HepG2 (cell line): ENCODE results near the gene DLL1. TPM values are rescaled to one million over a fixed set of nuclear protein-coding genes. Genes with fewer than 3 reads are reported as not detected.

Experiments used
- ATAC-seq: fragments of 200-7000 bp; cut with Tn5 transposase; 3 replicates; pipeline ENCODE4 v1.9.1; 2020; ENCODE audit warnings: mild to moderate bottlenecking, moderate library complexity
- BruUV-seq: library from RNA; stranded (reverse); fragments of 400-500 nt; replicated peaks from 2 replicates; lab custom pipeline; 2021; lab: Mats Ljungman, UMichigan
- CTCF ChIA-PET: fragments of 300-600 bp; formaldehyde crosslinking; extraction: SDS; loops from one replicate; lab custom pipeline; 2021; ENCODE audit warnings: low total read pairs, inconsistent platforms, low intra/inter-chr PET ratio; lab: Yijun Ruan, JAX
- POLR2A ChIA-PET: fragments of 350-600 bp; sonication (Branson Sonifier 250); formaldehyde crosslinking; loops from one replicate; lab custom pipeline; 2020; ENCODE audit warnings: antibody characterized with exemption, inconsistent platforms; lab: Yijun Ruan, JAX
- DNase-seq: peaks from one replicate; pipeline ENCODE4 v3.0.0-alpha.2; 2015; ENCODE audit warnings: low spot score
- FAIRE-seq: peaks from 3 replicates; lab custom pipeline; 2011; peaks lifted over from hg19 to GRCh38; lab: Jason Lieb, UNC
- H2AFZ ChIP-seq: one replicate; pipeline ENCODE4 v1.6.1; 2011; ENCODE audit warnings: low read length, inconsistent platforms
- H3K27ac ChIP-seq: fragments of 300-600 bp; 3 replicates; pipeline ENCODE4 v1.8.0; 2011; ENCODE audit warnings: mixed run types, mild to moderate bottlenecking, mixed read lengths, low read length, inconsistent platforms; ENCODE audit not compliant: insufficient read depth; ENCODE audit errors: extremely low read length
- H3K27me3 ChIP-seq, 2 experiments: fragments of 200-600 bp in 1 of 2; 2 replicates in 1 of 2; 3 replicates in 1 of 2; pipeline versions ENCODE4 v1.6.0 to v1.8.0; 2011; ENCODE audit warnings: low read length in 2 of 2, mild to moderate bottlenecking in 2 of 2, moderate library complexity in 2 of 2, inconsistent platforms in 1 of 2; ENCODE audit not compliant: insufficient read depth in 2 of 2, control insufficient read depth in 1 of 2
- H3K36me3 ChIP-seq, 2 experiments: fragments of 200-600 bp in 1 of 2; replicated peaks in 1 of 2; 2 replicates in 1 of 2; 3 replicates in 1 of 2; pipeline versions ENCODE4 v1.5.1 to v1.8.0; 2011; ENCODE audit warnings: low read length in 2 of 2, inconsistent platforms in 1 of 2; ENCODE audit not compliant: insufficient read depth in 2 of 2, control insufficient read depth in 1 of 2
- H3K4me1 ChIP-seq: 2 replicates; pipeline ENCODE4 v1.5.1; 2012; ENCODE audit warnings: low read length, inconsistent platforms; ENCODE audit not compliant: insufficient read depth
- H3K4me2 ChIP-seq: 2 replicates; pipeline ENCODE4 v1.6.0; 2011; ENCODE audit warnings: low read depth, low read length, inconsistent platforms
- H3K4me3 ChIP-seq, 3 experiments: fragments of 200-600 bp in 1 of 3; sonication (generic), shearing (Covaris generic) in 1 of 3; replicated peaks in 1 of 3; 2 replicates each; pipeline ENCODE4 v1.5.1; 2011 to 2016; ENCODE audit warnings: low read length in 3 of 3, inconsistent platforms in 2 of 3, low read depth in 2 of 3, mild to moderate bottlenecking in 2 of 3, control low read depth in 1 of 3, mixed read lengths in 1 of 3; ENCODE audit not compliant: insufficient read depth in 1 of 3
- H3K79me2 ChIP-seq: one replicate; pipeline ENCODE4 v1.6.1; 2011; ENCODE audit warnings: low read length, inconsistent platforms; ENCODE audit not compliant: insufficient read depth
- H3K9ac ChIP-seq: 2 replicates; pipeline ENCODE4 v1.6.0; 2011; ENCODE audit warnings: mild to moderate bottlenecking, low read depth, low read length, inconsistent platforms; ENCODE audit not compliant: insufficient read depth
- H3K9me3 ChIP-seq: 2 replicates; pipeline ENCODE4 v1.5.1; 2012; ENCODE audit warnings: mild to moderate bottlenecking, low read length
- H4K20me1 ChIP-seq: 2 replicates; pipeline ENCODE4 v1.6.0; 2011; ENCODE audit warnings: inconsistent platforms, mild to moderate bottlenecking, low read length, moderate library complexity; ENCODE audit not compliant: insufficient read depth
- EHMT2 ChIP-seq: fragments of 200-600 bp; sonication (generic); IDR thresholded peaks from 2 replicates; pipeline ENCODE4 v1.7.0; 2017; ENCODE audit warnings: antibody characterized with exemption, low read depth, low read length, borderline replicate concordance
- MIXL1 ChIP-seq: IDR thresholded peaks from 2 replicates; pipeline ENCODE4 v1.6.1; 2016
- PHF21A ChIP-seq: sonication (generic); formaldehyde crosslinking; IDR thresholded peaks from 2 replicates; pipeline ENCODE4 v1.5.0; 2020; ENCODE audit warnings: mild to moderate bottlenecking, missing genetic modification reagents
- RBAK ChIP-seq: sonication (generic); formaldehyde crosslinking; IDR thresholded peaks from 2 replicates; pipeline ENCODE4 v1.5.1; 2020; ENCODE audit warnings: mild to moderate bottlenecking, missing genetic modification reagents
- RBFOX2 ChIP-seq: fragments of 200-400 bp; formaldehyde crosslinking; IDR thresholded peaks from 2 replicates; pipeline ENCODE4 v1.6.1; 2017; ENCODE audit warnings: low read depth, mild to moderate bottlenecking, low read length
- ZNF589 ChIP-seq: sonication (generic); formaldehyde crosslinking; conservative IDR thresholded peaks from 2 replicates; pipeline ENCODE4 v1.8.0; 2022; ENCODE audit warnings: mild to moderate bottlenecking, moderate library complexity, missing genetic modification reagents
- WGBS: methylation state at CpG from one replicate; pipeline ENCODE4 v1.1.6; 2017; ENCODE audit warnings: low lambda C conversion rate; 5-methylcytosine and 5-hydroxymethylcytosine counted together
- in situ Hi-C: cut with HindIII; loops from 2 replicates; pipeline ENCODE4 v1.10.0; 2017; ENCODE audit warnings: low pct_unique_long_range_greater_than_20kb; ENCODE audit not compliant: extremely low pct_ligation_motif_present
- intact Hi-C: fragments of 100-400 bp; cut with micrococcal nuclease; formaldehyde crosslinking; loops from one replicate; pipeline ENCODE4 v1.10.0; 2022; ENCODE audit not compliant: unreplicated experiment
- polyA plus RNA-seq, 8 experiments: library from polyadenylated mRNA; depleted of rRNA in 3 of 8; stranded (reverse) in 7 of 8; unstranded in 1 of 8; fragments of >200 nt; fragmentation: Illumina TruSeq in 4 of 8; extraction: Trizol in 4 of 8; gene quantifications; 2 replicates each; pipeline versions ENCODE4 v1.2.1 to v1.2.3, GENCODE V29; 2011 to 2016; ENCODE audit warnings: low read depth in 4 of 8, missing spikeins in 1 of 8, mixed read lengths in 1 of 8; ENCODE audit not compliant: insufficient read depth in 1 of 8
- total RNA-seq, 5 experiments: library from RNA; depleted of rRNA; stranded (reverse); fragments of >200 nt; fragmentation: Illumina TruSeq; extraction: Trizol; gene quantifications; 2 replicates each; pipeline ENCODE4 v1.2.3, GENCODE V29; 2016; ENCODE audit warnings: low read depth in 1 of 5
- TF ChIP-seq, protein P1 (sequence below): sonication (generic); formaldehyde crosslinking; conservative IDR thresholded peaks from 2 replicates; pipeline ENCODE4 v1.8.0; 2022; ENCODE audit warnings: mild to moderate bottlenecking, moderate library complexity, missing genetic modification reagents
- TF ChIP-seq, protein P2 (sequence below): sonication (generic); formaldehyde crosslinking; IDR thresholded peaks from 2 replicates; pipeline ENCODE4 v1.9.0; 2021; ENCODE audit warnings: missing genetic modification reagents, borderline replicate concordance

The DLL1 gene
- total and polyA plus RNA-seq, 2 of the 13 experiments (the other 11 are each of a cell fraction or from before 2014, with no cell fraction given) = not detected

DNA sequence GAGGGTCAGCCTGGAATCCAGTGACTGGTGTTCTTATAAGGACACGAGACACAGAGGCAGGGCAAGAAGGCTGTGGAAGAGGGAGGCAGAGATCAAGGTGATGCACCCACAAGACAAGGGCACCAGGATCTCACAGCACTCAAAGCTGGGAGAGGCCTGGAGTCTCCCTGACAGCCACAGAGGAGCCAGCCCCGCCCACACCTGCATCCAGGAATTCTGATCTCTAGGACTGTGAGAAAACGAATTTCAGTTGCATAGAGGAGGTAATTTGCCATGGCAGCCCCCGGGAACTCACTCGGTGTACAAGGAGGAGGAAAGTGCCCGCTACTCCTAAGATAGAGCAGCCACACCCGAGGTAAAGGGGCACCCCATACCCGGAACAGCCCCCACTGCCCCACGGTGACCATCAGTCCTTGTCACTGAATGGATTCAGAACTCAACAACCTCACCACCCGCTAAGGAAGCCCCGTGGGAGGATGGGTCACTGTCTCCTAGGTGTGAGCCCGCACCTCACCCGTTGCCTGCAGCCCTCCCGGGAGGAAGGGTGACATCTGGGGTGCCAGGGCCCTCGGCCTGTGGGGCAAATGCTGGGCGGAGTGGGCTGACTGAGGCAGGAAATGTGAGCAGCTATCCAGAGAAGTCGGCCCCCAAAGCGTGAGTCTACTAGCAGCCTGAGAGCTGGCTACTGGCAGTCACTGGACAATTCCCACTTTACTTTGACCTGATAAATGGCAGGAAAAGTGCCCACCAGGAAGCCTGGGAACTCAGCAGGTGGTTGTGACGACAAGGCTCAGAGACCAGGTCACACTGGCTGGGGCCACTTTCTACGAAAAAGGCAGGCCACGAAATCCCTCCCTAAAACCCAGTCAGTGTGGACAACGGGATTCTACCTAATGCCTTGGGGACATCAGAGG lies 22.4 kb downstream of the DLL1 start:
- BruUV-seq = no TSS peak
- no peak for DNase-seq
- ATAC-seq = no peak
- CTCF ChIA-PET = no interaction called here
- no peak overlapping the region for H3K4me3 ChIP-seq
- H4K20me1 ChIP-seq = no peaks in the 10 kb centered on the region; the same call in 1 of the 2 replicates
- no peak overlapping the region for H2AFZ ChIP-seq
- TF ChIP-seq RBFOX2 (no peak), EHMT2 (no peak), PHF21A (CRISPR knock-in tag) (no peak), ZNF589 (no peak), RBAK (CRISPR knock-in tag) (no peak), MIXL1 (CRISPR knock-in tag) (no peak)
- TF ChIP-seq, protein P1, sequence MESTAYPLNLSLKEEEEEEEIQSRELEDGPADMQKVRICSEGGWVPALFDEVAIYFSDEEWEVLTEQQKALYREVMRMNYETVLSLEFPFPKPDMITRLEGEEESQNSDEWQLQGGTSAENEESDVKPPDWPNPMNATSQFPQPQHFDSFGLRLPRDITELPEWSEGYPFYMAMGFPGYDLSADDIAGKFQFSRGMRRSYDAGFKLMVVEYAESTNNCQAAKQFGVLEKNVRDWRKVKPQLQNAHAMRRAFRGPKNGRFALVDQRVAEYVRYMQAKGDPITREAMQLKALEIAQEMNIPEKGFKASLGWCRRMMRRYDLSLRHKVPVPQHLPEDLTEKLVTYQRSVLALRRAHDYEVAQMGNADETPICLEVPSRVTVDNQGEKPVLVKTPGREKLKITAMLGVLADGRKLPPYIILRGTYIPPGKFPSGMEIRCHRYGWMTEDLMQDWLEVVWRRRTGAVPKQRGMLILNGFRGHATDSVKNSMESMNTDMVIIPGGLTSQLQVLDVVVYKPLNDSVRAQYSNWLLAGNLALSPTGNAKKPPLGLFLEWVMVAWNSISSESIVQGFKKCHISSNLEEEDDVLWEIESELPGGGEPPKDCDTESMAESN (CRISPR knock-in tag) = no peak
- TF ChIP-seq, protein P2, sequence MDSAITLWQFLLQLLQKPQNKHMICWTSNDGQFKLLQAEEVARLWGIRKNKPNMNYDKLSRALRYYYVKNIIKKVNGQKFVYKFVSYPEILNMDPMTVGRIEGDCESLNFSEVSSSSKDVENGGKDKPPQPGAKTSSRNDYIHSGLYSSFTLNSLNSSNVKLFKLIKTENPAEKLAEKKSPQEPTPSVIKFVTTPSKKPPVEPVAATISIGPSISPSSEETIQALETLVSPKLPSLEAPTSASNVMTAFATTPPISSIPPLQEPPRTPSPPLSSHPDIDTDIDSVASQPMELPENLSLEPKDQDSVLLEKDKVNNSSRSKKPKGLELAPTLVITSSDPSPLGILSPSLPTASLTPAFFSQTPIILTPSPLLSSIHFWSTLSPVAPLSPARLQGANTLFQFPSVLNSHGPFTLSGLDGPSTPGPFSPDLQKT (CRISPR knock-in tag) = no peak
- TF ChIP-seq, all 625 proteins: peak for 0
- in situ Hi-C loops (no loop called here), intact Hi-C loops (no loop called here)
- no peaks in the 10 kb centered on the region for H3K9me3 ChIP-seq
- POLR2A ChIA-PET = no interaction called here
- no peaks in the 10 kb centered on the region for H3K79me2 ChIP-seq
- H3K4me2 ChIP-seq = no peak overlapping the region
- WGBS = 49% methylated on average over 11 of the region's 22 CpGs
- H3K9ac ChIP-seq = no peak overlapping the region
- H3K36me3 ChIP-seq = no peaks in the 10 kb centered on the region
- H3K27ac ChIP-seq = no peak overlapping the region
- H3K27me3 ChIP-seq = peaks cover 33 to 82% of the 10 kb centered on the region in 2 experiments
- no peak for FAIRE-seq
- H3K4me1 ChIP-seq = peaks cover 12% of the 10 kb centered on the region
